SK-N-SH treated with all-trans-retinoic acid at 6 μM for 48 hours (cell line): ENCODE measurements around the gene SNRK.

Source experiments
- ARNTL ChIP-seq: fragments of 450-650 bp; formaldehyde crosslinking; IDR thresholded peaks from 2 replicates; pipeline ENCODE4 v1.5.0; 2020; ENCODE audit warnings: low read depth, mild to moderate bottlenecking, moderate library complexity, borderline replicate concordance
- BACH2 ChIP-seq: fragments of 250-450 bp; sonication (Bioruptor Pico); IDR thresholded peaks from 2 replicates; pipeline ENCODE4 v1.9.0; 2021; ENCODE audit warnings: mild to moderate bottlenecking, borderline replicate concordance
- CREB5 ChIP-seq: fragments of 250-450 bp; sonication (Bioruptor Pico); IDR thresholded peaks from 2 replicates; pipeline ENCODE4 v1.5.1; 2020; ENCODE audit warnings: low read depth, mild to moderate bottlenecking, moderate library complexity
- ISL1 ChIP-seq: fragments of 250-450 bp; sonication (Bioruptor Pico); IDR thresholded peaks from 2 replicates; pipeline ENCODE4 v2.1.2; 2022; ENCODE audit warnings: mild to moderate bottlenecking, moderate library complexity
- POU6F1 ChIP-seq: fragments of 250-450 bp; sonication (Bioruptor Pico); IDR thresholded peaks from 2 replicates; pipeline ENCODE4 v1.8.0; 2021; ENCODE audit warnings: low read depth, mild to moderate bottlenecking, moderate library complexity, borderline replicate concordance
- ZFP3 ChIP-seq: fragments of 250-450 bp; sonication (Bioruptor Pico); IDR thresholded peaks from 2 replicates; pipeline ENCODE4 v1.5.0; 2020; ENCODE audit warnings: mild to moderate bottlenecking, moderate library complexity
- ZFP30 ChIP-seq: fragments of 450-650 bp; formaldehyde crosslinking; IDR thresholded peaks from 2 replicates; pipeline ENCODE4 v1.5.0; 2022; ENCODE audit warnings: mild to moderate bottlenecking, moderate library complexity
- ZNF70 ChIP-seq: fragments of 450-650 bp; formaldehyde crosslinking; IDR thresholded peaks from 2 replicates; pipeline ENCODE4 v1.5.0; 2020; ENCODE audit warnings: mild to moderate bottlenecking, moderate library complexity
- ZNF8 ChIP-seq: fragments of 450-650 bp; formaldehyde crosslinking; IDR thresholded peaks from 2 replicates; pipeline ENCODE4 v1.5.0; 2020; ENCODE audit warnings: mild to moderate bottlenecking, moderate library complexity

GRCh38 chr3:43243590-43244587 lies 42.5 kb upstream of the SNRK start:
- TF ChIP-seq ZFP30 (CRISPR knock-in tag) (no peak), CREB5 (CRISPR knock-in tag) (no peak), ZFP3 (CRISPR knock-in tag) (no peak), ZNF8 (CRISPR knock-in tag) (no peak), ISL1 (no peak), BACH2 (CRISPR knock-in tag) (no peak), POU6F1 (CRISPR knock-in tag) (no peak), ZNF70 (no peak), ARNTL (CRISPR knock-in tag) (no peak)
